CD4-positive, alpha-beta T cell treated with Interleukin-6 at 100 ng/mL for 8 hours (primary cell): Measurements from ENCODE around the gene TEX48.
A peak's percentile ranks its signal among the peaks of the same experiment; 100 is the strongest.

Experiments
- DNase-seq: peaks from one replicate; pipeline ENCODE4 v3.0.0-alpha.2; 2020; ENCODE audit warnings: mixed read lengths, low spot score

The TEX48 gene

DNA sequence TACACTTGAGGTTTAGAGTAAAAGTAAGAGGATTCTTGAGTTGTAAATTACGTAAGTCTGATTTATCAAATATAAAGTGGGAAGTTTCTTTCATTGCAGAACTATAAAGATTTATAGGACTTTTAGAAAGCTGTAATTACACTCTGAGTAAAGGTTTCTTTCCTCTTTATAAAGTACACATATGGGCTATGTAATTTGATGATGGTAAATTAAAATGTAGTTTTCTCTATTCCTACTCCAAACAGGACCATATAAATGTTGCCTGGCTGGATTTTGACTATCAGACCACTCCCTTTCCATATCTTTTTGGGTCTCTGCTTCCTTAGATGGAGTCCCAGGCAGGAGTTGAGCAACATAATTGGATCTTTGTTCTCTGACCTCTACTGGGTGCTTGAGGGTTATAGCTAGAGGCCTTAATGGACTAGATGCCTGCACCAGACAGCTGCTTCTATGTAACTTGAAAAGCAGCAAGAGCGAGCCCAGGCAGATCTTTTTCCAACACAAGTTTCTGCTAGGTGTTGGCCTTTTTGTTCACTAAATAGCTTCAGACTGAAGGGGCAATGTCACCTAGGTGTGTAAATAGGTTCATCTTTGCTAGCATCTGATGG, 11.4 kb upstream of the TEX48 start:
- no peak for DNase-seq

DNA sequence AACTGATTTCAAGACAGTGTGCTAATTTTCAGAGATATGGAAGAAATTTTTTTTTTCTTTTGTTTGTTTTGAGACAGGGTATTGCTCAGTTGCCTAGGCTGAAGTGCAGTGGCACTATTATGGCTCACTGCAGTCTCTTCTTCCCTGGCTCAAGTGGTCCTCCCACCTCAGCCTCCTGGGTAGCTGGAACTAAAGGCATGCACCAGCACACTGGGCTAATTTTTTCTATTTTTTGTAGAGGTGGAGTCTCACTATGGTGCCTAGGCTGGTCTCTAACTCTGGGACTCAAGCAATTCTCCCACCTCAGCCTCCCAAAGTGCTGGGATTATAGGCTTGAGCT, 9.9 kb upstream of the TEX48 start:
- no peak for DNase-seq

DNA sequence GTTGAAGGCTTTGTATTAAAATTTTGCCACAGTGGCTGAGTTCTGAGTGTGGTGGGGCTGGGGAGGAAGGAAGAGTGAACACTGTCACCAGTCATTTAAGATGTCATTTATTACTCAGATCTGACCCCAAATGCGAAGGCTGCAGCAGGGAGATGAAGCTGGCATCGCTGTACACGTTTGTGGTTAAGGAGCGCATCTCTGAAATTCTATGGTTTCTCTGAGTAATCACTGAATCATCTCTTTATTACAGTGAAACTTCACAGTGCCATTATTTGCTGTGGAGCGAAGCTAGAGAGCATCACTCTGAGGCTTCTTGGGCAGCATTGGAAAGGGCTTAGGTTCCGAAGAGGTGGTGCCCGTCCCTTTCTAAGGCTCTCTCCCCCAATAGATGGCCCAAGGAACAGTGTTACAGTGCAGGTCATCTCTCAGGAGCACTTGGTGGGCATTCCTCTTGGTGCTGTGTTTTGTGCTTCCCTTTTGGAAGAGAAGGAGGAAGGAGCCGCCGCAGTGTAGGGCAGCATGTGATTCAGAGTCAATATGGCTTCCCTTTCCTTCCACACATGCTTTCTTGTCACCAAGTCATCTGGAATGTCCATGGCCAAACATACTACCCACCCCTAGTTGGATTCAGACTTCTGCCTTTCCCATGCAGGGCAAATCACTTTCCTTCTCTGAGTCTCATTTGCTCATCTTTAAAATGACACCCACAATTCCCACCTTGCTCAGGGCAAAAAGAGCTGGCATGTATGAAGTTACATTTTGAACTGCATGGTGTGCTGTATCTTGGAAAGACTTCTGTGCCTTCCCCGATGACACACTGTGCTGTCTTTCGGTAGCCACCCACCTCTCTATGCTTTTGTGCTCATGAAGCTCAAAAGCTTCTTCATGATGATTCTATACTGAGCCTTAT, 9.3 kb upstream of the TEX48 start:
- DNase-seq = peak; percentile 76

DNA sequence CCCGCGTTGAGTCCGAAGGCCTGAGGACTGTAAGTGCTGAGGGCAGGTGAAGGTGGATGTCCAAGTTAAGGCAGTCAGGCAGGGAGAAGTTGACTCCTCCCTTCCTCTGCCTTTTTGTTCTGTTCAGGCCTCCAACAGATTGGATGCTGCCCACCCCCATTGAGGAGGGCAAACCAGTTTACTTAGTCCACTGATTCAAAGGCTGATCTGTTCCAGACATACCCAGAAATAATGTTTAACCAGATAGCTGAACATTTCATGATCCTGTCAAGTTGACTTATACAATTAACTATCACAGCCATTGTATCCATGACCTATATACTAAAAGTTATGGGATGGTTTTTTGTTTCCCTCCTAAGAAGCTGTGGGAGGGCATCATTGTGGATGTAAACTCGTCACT, 8.3 kb upstream of the TEX48 start:
- DNase-seq = no peak

DNA sequence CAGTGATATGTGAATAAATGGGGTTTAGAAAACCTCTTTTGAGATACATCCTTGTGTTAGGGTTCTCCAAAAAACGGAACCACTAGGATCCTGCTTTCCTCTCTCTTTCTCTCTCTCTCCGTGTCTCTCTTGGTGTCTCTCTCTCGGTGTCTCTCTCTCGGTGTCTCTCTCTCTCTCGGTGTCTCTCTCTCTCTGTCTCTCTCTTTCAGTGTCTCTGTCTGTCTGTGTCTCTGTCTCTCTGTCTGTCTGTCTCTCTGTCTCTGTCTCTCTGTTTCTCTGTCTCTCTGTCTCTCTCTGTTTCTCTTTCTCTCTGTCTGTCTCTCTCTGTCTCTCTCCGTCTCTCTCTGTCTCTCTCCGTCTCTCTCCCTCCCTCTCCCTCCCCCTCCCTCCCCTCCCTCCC, 7.8 kb upstream of the TEX48 start:
- DNase-seq = no peak

DNA sequence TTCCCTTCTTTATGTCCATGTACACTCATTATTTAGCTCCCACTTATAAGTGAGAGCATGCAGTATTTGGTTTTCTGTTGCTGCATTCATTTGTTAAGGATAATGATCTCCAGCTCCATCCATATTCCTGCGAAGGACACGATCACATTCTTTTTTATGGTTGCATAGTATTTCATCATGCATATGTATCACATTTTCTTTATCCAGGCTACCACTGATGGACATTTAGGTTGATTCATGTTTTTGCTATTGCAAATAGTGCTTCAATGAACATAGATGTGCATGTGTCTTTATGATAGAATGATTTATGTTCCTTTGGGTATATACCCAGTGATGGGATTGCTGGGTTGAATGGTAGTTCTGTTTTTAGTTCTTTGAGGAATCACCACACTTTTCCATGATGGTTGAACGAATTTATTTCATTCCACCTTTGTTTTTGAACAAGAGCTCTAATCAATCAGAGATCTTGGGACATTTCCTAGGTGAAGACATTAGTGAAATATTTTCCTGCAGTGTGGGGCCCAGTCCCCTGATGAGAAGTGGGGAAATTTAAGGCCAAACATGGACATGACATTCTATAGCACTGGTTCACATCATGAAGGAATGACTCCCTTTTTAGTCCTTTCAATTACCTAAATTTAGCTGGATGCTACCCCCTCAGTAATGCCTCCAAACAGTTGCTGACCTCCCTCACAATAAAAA, 7.1 kb upstream of the TEX48 start:
- no peak for DNase-seq

DNA sequence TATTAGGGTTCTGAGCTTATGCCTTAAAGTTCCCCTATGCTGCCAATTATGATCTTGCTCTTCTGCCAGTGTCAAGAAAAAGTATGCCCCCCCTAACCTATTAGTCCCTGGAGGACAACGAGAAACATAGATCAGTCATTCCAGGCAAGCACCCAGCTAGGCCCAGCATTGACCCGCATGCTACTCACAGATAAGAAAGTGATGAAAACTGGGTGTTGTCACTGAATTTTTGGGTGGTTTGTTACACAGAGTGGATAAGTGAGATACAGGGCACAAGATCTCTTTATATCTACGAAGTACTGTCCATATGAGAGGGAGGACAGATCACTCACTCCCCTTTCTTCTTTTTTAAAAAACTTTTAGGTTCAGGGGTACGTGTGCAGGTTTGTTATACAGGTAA, 6.4 kb upstream of the TEX48 start:
- DNase-seq = no peak

DNA sequence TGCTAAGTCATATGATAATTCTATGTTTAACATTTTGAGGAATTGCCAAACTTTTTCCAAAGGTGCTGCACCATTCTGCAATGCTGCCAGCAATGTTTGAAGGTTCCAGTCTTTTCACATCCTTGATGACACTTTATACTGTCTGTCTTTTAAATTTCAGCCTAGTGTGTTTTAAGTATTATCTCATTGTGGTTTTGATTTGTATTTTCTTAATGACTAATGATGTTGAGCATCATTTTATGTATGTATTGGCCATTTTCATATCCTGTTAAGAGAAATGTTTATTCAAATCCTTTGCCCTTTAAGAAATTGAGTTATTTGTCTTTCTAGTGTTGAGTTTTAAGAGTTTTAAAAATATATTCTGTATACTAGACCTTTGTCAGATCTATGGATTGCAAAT, 5.0 kb upstream of the TEX48 start:
- no peak for DNase-seq

DNA sequence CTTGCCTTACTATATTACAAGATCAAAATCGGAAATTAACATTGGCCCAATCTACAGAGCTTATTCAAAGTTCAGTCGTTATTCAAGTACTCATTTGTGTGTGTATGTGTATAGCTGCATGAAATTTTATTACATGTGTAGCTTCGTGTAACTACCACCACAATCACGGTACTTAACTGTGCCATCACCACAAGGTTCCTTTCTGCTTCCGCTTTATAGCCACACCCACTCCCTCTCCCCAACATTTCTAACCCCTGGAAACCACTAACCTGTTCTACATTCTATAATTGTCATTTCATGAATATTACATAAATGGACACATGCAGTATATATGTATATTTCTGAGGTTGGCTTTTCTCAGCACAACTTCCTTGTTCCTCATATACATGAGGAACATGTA, 4.0 kb upstream of the TEX48 start:
- DNase-seq = peak; percentile 37

DNA sequence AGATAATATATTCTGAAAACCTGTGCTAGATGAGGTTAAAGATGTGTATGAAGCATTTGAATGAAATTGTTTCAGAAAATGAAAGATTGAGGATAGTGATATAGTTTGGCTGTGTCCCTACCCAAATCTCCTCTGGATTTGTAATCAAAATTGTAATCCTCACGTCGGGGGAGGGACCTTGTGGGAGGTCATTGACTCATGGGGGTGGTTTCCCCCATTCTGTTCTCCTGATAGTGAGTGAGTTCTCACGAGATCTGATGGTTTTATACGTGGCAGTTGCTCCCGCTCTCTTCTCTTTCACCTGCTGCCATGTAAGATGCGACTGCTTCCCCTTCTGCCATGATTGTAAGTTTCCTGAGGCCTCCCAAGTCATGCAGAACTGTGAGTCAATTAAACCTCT, 2.0 kb upstream of the TEX48 start:
- no peak for DNase-seq

DNA sequence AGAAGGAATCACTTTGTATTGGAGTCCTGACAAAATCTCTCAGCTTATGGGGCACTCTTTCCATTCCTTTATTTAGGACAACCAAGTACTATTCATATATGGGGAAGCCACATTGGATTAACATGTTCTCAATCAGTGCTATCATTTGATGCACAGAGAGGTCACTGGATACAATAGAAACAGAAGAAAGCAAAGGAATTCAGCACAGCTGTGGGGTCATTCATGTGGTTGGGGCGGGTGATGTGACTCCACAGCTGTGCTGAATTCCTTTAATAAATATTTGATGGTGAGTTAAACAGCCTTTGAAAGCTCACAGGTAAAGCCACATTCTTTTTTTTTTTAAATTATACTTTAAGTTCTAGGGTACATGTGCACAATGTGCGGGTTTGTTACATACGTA, 854 bp upstream of the TEX48 start:
- no peak for DNase-seq

DNA sequence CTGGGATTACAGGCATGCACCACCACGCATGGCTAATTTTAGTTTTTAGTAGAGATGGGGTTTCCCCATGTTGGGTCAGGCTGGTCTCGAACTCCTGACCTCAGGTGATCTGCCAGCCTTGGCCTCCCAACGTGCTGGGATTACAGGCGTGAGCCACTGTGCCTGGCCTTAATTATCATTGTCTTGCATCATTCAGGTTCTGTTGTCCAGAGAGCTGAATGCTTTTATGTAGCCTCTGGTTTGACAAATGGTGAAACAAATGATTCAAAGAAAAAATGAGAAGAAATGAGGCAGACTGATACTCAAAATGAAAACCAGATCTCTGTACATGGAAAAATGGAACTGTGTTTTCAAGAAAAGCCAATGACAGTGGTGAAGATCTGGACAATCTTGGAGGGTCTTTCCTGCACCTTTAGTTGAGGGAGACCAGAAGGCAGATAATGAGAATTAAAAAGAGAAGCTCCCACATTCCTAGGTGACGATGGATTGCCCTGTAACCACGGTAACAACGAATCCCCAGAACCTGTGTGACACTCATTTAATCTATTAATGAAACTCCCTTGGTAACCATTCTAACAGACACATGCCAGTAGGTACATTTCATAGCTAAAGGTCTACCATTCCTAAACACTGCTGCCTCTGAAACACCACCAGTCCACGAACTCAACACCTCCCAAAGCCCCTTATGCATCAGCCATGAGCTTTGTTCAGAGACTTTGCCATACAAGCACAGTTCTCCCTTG, 1.6 kb downstream of the TEX48 start:
- no peak for DNase-seq

DNA sequence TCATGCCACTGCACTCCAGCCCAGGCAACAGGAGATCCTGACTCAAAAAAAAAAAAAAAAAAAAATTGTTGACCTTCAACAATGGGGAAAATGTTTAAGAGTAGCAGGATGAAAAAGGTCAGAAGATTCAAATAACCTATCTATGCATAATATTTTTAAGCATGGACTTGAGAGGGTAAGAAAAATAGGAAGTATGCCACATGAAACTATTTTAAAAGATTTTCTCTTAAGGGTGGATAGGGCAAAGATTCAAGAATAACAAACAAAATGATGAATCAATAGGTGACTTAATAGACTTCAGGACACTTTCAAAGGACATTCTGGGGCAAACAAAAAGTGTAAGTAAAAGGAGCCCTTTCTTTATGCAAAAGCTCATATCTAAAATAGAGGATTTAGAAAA, 3.2 kb downstream of the TEX48 start:
- DNase-seq = no peak

DNA sequence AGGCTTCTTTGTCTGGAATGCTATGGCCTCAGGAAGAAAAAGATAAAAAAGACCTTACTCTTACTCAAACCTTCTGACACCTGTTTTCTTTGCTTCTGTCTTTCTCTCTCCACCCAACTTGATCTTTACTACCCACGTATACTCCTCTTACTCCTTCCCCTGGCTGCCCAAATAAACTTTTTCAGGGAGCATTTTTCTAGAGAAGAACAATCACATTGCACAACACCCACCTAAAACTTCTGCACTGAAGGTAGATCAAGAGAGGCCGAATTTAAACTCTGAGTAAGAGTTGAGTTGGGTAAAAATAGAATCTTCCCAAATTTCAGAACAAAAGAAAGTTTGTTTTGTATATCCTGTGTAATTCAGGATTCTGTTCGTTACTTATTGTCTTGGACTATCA, 3.9 kb downstream of the TEX48 start:
- no peak for DNase-seq

DNA sequence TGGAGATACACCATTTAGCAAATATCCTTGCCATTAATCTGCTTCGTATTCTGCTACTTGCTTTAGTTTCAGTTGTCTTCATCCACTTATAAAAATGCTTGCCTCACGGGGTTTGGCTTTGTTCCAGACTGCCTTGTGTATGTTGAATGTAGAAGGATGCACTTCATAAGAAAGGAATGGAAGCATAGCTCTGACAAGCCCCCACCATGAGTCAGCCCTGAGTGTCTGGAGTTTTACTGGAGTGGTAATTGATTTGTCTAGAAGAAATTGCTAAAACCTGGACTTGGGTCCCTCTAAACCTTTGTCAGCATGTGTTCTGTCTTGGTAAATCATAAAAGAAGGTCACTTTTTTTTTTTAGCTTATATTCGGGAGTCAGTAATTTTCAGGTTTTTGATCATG, 4.6 kb downstream of the TEX48 start:
- no peak for DNase-seq

DNA sequence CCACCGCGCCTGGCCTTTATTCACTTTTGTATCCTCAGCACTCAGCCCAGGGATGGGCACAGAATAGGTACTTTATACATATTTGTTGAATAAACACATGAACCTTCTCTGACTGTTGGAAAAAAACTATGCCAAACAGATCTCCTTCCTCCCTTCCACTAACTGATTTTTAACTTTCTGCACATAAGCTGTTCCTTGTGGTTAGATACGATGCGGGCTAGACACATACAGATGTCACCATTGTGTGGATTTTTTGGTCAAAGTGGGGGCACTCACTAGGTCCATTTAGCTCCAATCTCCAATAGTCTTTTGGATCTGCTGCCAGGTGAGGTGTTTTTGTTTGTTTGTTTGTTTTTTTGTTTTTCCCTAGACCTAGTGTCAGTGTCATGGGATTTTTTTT, 5.1 kb downstream of the TEX48 start:
- no peak for DNase-seq

DNA sequence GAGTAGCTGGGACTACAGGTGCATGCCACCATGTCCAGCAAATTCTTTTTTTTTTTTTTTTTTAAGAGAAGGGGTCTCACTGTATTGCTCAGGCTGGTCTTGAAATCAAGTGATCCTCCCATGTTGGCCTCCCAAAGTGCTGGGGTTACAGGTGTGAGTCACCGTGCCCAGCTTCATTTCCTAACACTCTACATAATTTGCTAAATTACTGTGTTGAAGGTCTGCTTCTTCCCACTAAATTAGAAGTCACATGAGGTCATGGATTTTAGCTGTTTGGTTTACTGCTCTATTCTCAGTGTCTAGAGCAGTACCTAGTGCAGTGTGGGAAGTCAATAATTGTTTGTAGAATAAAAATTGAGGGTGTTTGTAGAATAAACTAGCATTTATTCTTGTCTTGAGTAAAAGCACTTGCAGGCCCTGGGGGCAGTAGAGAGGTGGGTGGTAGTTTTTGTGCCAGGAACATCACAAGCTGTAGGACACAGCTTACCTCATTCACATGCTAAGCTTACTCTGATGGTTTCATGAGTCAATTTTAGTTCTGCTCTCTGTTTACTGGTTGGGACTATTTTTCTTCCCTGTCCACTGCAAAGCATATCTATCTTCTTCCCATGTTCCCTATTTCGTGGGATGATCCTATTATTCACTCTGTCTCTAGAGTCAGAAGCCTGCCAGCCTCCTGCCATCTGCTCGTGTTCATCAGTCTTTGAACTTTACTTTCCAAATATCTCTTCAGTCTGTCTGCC, 7.0 kb downstream of the TEX48 start:
- DNase-seq = no peak

DNA sequence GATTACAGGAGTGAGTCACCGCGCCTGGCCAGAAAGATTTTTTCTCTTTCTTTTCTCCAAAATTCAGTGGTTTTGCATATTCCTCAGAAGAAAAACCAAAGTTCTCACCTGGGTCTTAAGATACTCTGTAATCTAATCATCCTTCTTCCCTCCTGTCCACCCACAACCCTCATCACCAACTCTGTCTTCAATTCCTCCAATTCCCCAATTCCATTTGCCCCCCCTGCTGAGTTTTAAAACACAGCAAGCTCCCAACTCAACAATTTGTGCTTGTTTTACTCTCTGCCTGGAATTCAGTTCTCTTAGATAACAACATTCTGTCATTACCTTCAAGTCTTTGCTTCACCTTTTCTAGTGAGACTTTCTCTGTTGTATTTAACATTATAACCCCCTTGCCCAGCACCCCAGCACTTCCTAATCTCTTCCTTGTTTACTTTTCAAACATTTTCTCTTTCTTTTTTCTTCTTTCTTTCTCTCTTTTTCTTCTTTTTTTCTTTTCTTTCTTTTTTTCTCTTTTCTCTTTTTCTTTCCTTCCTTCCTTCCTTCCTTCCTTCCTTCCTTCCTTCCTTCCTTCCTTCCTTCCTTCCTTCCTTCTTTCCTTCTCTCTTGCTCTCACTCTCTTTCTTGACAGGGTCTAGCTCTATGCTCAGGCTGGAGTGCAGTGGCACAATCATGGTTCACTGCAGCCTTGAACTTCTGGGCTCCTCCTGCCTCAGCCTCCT, 7.8 kb downstream of the TEX48 start:
- no peak for DNase-seq

DNA sequence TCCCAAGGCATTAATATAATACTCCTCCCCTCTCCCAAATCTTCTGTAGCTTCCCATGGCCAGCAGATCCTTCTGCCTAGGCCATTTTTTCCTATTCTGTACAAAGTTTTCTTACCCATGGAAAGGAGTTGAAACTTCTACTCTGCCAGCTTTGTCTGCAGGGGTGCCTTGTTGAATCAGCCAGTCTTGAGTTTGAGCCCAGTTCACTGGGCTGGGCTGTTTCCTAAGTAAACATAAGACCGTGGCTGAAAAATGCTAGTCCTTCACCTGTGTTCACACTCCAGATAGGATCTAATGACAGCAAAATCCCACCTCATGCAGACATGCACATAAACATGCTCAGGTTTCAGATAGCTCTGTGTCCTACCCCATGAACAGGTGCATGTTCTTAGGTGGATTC, 10.4 kb downstream of the TEX48 start:
- DNase-seq = no peak

DNA sequence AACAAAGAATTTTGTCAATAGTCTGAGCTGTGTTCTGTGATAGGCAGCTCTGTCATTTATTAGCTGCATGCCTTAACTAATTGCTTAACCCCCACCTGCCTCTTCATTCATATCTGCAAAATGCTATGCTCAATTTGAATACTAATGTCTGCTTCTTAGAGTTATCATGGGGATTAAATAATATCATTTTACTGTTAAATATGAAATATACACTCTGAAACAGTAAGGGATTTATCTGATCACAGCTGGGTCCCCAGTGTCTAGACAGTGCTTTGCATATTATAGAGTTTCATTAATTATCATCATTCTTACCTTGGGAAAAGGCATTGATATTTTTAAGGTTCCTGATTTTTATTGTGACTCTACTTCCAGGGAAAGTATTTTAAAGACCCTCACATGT, 12.0 kb downstream of the TEX48 start:
- DNase-seq = no peak

DNA sequence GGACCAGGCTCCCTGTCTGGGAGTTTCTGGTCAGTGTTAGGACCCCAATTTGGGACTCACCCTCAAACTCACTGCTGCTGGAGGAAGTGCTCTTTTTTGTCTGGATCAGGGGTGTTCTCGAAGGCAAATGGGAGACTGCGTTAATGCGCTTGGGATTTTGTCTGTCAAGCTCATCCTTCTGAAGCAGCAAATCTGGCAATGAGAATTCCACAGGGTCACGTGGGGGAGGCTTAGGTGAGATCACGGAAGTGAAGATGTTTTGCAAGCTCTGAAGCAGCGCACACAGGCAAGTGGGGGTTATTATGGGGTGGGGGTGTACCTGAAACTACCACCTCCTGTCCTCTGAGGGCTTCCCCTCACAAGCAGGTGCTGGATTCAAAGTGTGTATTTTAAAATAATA, 13.8 kb downstream of the TEX48 start:
- no peak for DNase-seq
